Skin epidermis (tissue), 12 donors: ENCODE data around the gene LARGE1.

Experiments used
- H3K27ac ChIP-seq, 21 experiments: fragments of 200-600 bp; sonication (generic) in 11 of 21; one replicate each; pipeline ENCODE4 v1.5.0; 2020; ENCODE audit warnings: mild to moderate bottlenecking in 3 of 21, inconsistent platforms in 2 of 21, moderate library complexity in 2 of 21
- H3K4me3 ChIP-seq, 7 experiments: fragments of 200-600 bp; sonication (generic) in 2 of 7; one replicate each; pipeline ENCODE4 v1.5.0; 2020; ENCODE audit warnings: inconsistent platforms in 2 of 7, mild to moderate bottlenecking in 2 of 7, moderate library complexity in 1 of 7

The LARGE1 gene

DNA sequence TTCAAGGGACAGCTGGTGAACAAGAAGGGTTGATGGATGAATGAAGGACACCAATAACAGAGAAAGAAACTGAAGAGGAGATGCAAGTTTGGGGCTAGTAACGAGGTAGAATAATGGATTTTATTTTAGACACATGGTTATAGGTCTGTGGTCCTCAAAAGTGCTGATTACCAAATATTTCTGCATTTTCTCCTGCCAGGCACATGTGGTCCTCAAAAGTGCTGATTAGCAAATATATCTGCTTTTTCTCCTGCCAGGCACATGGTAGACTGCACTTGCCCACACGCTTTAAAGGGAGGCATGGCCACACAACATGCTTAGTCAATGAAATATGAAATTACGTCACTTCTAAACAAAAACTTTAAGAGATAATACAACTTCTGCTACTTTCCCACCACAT, 489.0 kb downstream of the LARGE1 start:
- no peak overlapping the region for H3K4me3 ChIP-seq
- no peak overlapping the region for H3K27ac ChIP-seq

GRCh38 chr22:33429281-33429680, 491.0 kb downstream of the LARGE1 start:
- H3K27ac ChIP-seq = no peak overlapping the region
- H3K4me3 ChIP-seq = no peak overlapping the region

GRCh38 chr22:33427461-33427860, 492.8 kb downstream of the LARGE1 start:
- H3K4me3 ChIP-seq = no peak overlapping the region
- H3K27ac ChIP-seq = no peak overlapping the region

GRCh38 chr22:33426451-33426850, 493.8 kb downstream of the LARGE1 start:
- no peak overlapping the region for H3K27ac ChIP-seq
- H3K4me3 ChIP-seq = no peak overlapping the region

DNA sequence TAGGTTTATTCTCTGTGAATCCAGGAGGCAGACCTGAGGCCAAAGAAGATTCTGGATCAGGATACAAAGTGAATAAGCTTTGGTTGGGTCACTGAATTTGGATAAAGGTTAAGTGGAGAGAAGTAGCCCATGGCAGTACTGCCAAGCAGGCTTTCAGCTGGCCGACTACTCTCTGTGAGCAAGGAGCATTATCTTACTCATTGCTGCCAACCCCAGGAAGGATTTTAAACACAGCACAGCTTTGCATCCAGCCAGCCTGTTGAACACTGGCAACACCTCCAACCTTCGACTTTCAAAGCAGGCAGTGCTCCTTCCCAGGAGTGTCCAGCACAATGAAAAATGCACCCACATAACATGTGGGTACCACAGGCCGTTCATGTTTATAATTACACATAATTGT, 498.4 kb downstream of the LARGE1 start:
- no peak overlapping the region for H3K4me3 ChIP-seq
- no peak overlapping the region for H3K27ac ChIP-seq

GRCh38 chr22:33418484-33418883, 501.8 kb downstream of the LARGE1 start:
- no peak overlapping the region for H3K4me3 ChIP-seq

DNA sequence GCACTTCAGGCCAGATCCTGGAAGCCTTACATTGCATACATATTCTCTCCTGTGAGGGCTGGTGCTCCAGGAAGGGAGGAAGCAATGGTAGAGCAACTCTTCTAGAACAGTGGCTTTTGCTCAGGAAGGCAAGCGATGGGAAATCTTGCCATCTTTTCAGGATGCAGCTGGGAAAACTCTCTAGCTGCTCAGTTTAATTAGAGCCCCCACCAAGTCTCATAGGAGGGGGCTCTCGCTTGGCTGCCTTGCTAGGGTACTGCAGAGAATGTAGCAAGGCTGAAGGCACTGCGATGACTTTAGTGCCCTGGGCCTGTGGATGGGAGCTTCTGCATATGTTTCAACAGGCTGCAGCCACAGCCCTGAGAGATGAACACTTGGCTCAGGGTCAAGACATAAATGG, 504.9 kb downstream of the LARGE1 start:
- H3K27ac ChIP-seq = no peak overlapping the region
- no peak overlapping the region for H3K4me3 ChIP-seq

More at GRCh38 chr22:33418484-33418883, 501.8 kb downstream of the LARGE1 start:
- no peak overlapping the region for H3K27ac ChIP-seq

DNA sequence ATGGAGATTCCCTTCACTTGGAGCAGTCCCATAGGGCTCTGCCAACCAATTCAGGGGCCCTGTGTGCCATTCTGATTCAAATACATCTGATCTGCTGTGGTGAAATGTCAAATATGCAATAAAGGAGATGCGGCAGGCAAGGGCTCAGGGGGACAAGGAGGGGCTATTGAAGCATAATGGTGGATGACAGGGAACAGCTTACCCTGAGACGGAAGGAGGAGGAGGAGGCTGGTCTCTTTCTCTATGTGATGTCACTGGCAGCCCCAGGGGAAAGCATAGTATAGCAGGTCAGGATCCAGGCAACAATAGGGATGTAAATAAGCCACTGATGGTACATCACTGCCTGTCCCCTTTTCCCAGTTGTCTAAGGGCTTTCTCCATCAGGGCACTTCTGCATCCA, 511.2 kb downstream of the LARGE1 start:
- H3K4me3 ChIP-seq = no peak overlapping the region
- no peak overlapping the region for H3K27ac ChIP-seq

DNA sequence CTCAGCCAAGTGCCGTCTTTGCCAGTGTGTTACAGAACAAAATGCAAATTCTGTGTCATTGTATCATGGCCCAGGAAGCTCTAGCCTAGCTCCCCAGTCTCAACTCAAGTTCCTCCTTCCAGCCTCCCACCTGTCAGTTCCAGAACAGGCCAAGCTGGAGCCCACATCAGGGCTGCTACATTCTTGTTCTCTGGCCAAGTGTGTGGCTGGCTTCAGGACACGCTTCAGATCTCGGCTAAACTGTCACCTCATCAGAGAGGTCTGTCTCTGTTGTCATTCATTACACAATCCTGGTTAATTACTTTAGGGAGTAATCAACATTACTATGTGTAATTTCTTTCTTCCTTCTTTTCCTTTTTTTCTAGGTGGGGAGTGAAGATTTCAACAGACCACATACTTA, 515.1 kb downstream of the LARGE1 start:
- no peak overlapping the region for H3K4me3 ChIP-seq

DNA sequence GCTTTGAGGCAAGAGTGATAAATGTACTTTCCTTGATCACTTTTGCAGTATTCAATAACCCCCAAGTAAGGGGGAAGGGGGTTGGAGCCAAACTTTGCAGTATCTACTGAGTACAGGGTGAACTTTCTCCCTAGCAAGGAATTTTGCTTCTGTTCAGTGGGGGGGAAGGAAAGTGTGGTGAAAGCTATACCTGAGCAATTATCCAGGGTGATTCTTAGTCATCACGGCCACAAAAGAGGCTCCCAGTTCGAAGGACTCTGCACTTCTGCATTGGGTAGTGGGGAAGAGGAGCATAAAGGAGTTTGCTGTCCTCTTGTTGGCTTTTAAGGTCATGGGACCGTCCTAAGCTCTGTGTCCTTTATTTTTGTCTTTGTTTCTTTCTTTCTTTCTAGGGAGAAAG, 515.6 kb downstream of the LARGE1 start:
- H3K4me3 ChIP-seq = no peak overlapping the region
- H3K27ac ChIP-seq = no peak overlapping the region

More for the DNA sequence above, 515.1 kb downstream of the LARGE1 start:
- no peak overlapping the region for H3K27ac ChIP-seq

DNA sequence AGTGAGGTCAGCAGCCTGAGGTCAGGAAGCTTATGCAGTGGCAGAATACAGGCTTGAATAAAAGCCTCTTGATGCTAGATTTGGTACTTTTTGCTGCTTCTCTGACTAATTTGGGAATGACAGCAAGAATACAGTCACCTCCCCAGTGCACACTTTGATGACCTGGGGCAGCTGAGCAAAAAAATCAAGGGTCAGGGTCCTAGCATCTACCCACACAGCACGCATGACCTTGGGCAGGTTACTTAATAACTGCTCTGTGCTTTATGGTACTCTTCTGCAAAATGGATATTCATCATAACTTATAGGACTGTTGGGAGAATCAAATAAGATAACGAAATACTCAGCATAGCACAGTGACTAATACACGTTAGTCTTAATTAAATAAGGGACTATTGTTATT, 518.0 kb downstream of the LARGE1 start:
- H3K4me3 ChIP-seq = no peak overlapping the region
- no peak overlapping the region for H3K27ac ChIP-seq

DNA sequence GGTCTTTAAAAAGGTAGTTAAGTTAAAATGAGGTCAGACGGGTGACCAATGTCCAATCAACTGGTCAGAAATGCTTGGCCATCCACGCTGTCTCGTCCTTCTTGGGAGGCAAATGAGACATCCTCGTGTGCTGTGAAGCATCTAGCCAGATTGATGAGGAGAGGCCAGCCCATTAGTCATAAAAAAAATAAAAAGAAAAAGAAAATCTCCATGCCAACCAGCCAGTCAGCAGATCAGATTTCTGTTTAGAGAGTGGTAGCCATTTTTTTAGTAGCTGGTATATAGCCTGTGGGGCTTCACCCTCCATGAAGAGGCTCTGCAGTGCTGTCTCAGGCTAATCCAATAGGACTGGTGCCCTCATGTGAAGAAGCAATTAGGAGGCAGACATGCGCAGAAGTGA, 519.0 kb downstream of the LARGE1 start:
- no peak overlapping the region for H3K27ac ChIP-seq
- no peak overlapping the region for H3K4me3 ChIP-seq

GRCh38 chr22:33400891-33401290, 519.4 kb downstream of the LARGE1 start:
- Histone ChIP-seq H3K27ac (no peak overlapping the region), H3K4me3 (no peak overlapping the region)

- no peak overlapping the region for H3K27ac ChIP-seq
- H3K4me3 ChIP-seq = no peak overlapping the region
These were observed 520.0 kb downstream of the LARGE1 start for GRCh38 chr22:33400061-33400840.

DNA sequence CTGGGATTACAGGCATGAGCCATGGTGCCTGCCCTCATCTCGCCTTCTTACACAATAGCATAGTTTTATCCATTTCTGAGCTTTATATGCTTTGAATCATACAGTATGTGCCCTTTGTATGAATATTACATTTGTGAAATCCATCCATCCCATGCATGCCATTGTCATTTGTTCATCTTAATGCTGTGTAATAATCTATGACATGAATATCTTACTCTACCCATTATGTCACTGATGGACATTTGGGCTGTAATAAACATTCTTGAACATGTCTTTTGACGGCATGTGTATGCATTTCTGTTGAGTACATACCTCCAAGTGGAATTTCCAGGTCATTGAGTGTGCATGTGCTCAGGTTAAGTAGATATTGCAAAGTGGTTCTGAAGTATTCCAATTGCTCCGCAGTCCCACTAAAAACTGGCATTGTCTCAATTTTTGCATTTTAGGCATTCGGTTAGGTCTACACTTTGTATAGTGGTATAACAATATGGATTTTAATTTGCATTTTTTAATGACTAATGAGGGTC, 522.8 kb downstream of the LARGE1 start:
- no peak overlapping the region for H3K27ac ChIP-seq
- no peak overlapping the region for H3K4me3 ChIP-seq

DNA sequence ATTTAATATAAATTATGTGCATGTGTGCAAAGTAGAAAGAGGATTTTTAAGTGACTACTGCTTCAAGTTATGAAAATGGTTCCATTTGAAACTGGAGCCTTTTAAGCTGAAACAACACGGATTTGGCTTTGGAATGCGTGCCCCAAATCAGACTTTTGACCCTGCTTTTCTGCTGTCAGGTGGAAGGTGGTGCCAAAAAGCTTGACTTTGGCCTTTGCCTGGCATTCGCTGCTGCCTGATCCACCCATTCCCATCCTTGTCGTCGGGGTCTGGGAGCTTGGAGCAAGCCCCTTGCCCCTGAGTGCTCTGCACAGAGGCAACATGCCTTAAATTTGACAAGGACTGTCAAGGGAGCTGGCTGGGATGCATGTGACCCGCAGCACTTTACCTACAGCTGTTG, 526.8 kb downstream of the LARGE1 start:
- no peak overlapping the region for H3K27ac ChIP-seq
- no peak overlapping the region for H3K4me3 ChIP-seq

- H3K27ac ChIP-seq = no peak overlapping the region
- H3K4me3 ChIP-seq = no peak overlapping the region
These were observed 529.0 kb downstream of the LARGE1 start for GRCh38 chr22:33391298-33391697.

DNA sequence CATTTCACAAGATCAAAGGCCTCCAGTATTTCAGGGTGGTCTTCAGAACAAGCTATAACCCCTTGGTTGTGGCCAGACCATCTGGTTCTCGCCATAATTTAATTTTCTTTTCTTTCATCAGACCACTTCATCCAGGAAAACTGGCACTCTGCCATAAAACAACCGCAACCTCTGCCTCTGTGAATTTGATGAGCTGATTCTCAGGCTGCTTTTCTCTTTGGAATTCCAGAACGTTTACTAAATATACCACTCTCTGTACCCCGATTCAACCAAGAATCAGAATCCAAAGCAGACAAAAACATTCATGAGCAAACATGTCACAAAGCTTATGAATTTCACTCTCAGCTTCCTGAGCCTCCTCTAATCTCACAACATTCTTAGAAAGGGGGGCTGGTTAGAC, 530.3 kb downstream of the LARGE1 start:
- H3K4me3 ChIP-seq = no peak overlapping the region
- no peak overlapping the region for H3K27ac ChIP-seq

- H3K27ac ChIP-seq = no peak overlapping the region
These were observed 534.0 kb downstream of the LARGE1 start for GRCh38 chr22:33386270-33386669.

DNA sequence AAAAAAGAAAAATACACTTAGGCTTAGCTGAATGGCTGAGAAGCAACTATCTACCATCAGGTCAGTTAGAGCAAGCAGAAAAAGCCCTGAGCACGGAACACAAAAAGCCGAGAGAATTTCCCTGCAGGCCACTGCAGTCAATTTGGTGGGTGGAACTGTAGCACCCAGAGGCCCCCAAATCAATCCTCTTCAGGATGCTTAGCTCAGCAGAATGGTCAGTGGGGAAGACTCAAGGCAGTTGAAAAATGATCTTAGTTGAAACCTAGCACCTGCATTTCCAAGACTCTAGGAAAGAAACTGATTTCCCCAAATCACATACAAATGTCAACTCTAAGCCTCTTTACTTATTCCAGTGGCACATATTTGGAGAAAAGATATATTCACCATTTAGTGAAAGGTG, 534.7 kb downstream of the LARGE1 start:
- H3K4me3 ChIP-seq = no peak overlapping the region
- no peak overlapping the region for H3K27ac ChIP-seq

More at GRCh38 chr22:33386270-33386669, 534.0 kb downstream of the LARGE1 start:
- no peak overlapping the region for H3K4me3 ChIP-seq

GRCh38 chr22:33382436-33382835, 537.8 kb downstream of the LARGE1 start:
- Histone ChIP-seq H3K27ac (no peak overlapping the region), H3K4me3 (no peak overlapping the region)
